H9 (cell line): ENCODE results near the gene SRGAP2C. TPM values are rescaled to one million over a fixed set of nuclear protein-coding genes. Genes with fewer than 3 reads are reported as not detected.
"Not testable (repeated sequence)": the region's sequence is repeated elsewhere in the genome, so short reads cannot be mapped to it uniquely, and the experiment has no call there.

ENCODE experiments used
- DNase-seq: peaks from one replicate; pipeline ENCODE4 v3.0.0-alpha.2; 2017
- H2AFZ ChIP-seq: one replicate; pipeline ENCODE4 v1.6.1; 2013; ENCODE audit warnings: mild to moderate bottlenecking, low read length, control low read depth, moderate library complexity
- H2AK5ac ChIP-seq: 2 replicates; pipeline ENCODE4 v1.6.1; 2013; ENCODE audit warnings: low read length, control low read depth, mixed read lengths; ENCODE audit not compliant: insufficient read length
- H2BK120ac ChIP-seq: one replicate; pipeline ENCODE4 v1.6.1; 2013; ENCODE audit warnings: low read depth, mild to moderate bottlenecking, low read length, control low read depth, inconsistent platforms; ENCODE audit not compliant: poor library complexity, severe bottlenecking
- H2BK12ac ChIP-seq: 2 replicates; pipeline ENCODE4 v1.6.1; 2013; ENCODE audit warnings: low read length, control low read depth, mixed read lengths, low read depth; ENCODE audit not compliant: insufficient read length
- H2BK15ac ChIP-seq: 2 replicates; pipeline ENCODE4 v1.6.1; 2013; ENCODE audit warnings: low read depth, low read length, control low read depth
- H2BK20ac ChIP-seq: one replicate; pipeline ENCODE4 v1.6.1; 2013; ENCODE audit warnings: low read depth, mild to moderate bottlenecking, low read length, control low read depth, inconsistent platforms; ENCODE audit not compliant: poor library complexity, severe bottlenecking
- H2BK5ac ChIP-seq: 2 replicates; pipeline ENCODE4 v1.6.1; 2013; ENCODE audit warnings: low read length, control low read depth, mixed read lengths; ENCODE audit not compliant: insufficient read length
- H3K14ac ChIP-seq: 2 replicates; pipeline ENCODE4 v1.6.1; 2013; ENCODE audit warnings: low read length, control low read depth; ENCODE audit not compliant: insufficient read depth
- H3K18ac ChIP-seq: 2 replicates; pipeline ENCODE4 v1.6.1; 2013; ENCODE audit warnings: low read depth, mild to moderate bottlenecking, mixed read lengths, low read length, control low read depth; ENCODE audit not compliant: insufficient read length
- H3K23ac ChIP-seq: 2 replicates; pipeline ENCODE4 v1.6.1; 2013; ENCODE audit warnings: low read length, control low read depth, mixed read lengths, low read depth; ENCODE audit not compliant: insufficient read length
- H3K23me2 ChIP-seq: 2 replicates; pipeline ENCODE4 v1.6.1; 2013; ENCODE audit warnings: low read depth, mild to moderate bottlenecking, mixed read lengths, low read length, control low read depth; ENCODE audit not compliant: insufficient read length, poor library complexity, severe bottlenecking
- H3K27ac ChIP-seq: 2 replicates; pipeline ENCODE4 v1.5.1; 2013; ENCODE audit warnings: low read length, control low read depth, mixed read lengths, low read depth; ENCODE audit not compliant: insufficient read length
- H3K27me3 ChIP-seq: 2 replicates; pipeline ENCODE4 v1.6.1; 2013; ENCODE audit warnings: low read length, control low read depth, inconsistent platforms; ENCODE audit not compliant: insufficient read depth
- H3K4ac ChIP-seq: 2 replicates; pipeline ENCODE4 v1.6.1; 2013; ENCODE audit warnings: low read depth, mild to moderate bottlenecking, control low read depth, inconsistent platforms, low read length, moderate library complexity
- H3K4me1 ChIP-seq: 2 replicates; pipeline ENCODE4 v1.6.1; 2013; ENCODE audit warnings: low read length, control low read depth, inconsistent platforms; ENCODE audit not compliant: insufficient read depth
- H3K4me2 ChIP-seq: 2 replicates; pipeline ENCODE4 v1.6.1; 2013; ENCODE audit warnings: low read length, control low read depth, mixed read lengths; ENCODE audit not compliant: insufficient read length, insufficient read depth
- H3K56ac ChIP-seq: 2 replicates; pipeline ENCODE4 v1.6.1; 2013; ENCODE audit warnings: low read depth, mild to moderate bottlenecking, mixed read lengths, low read length, control low read depth; ENCODE audit not compliant: insufficient read length
- H3K79me1 ChIP-seq: 2 replicates; pipeline ENCODE4 v1.6.1; 2013; ENCODE audit warnings: low read depth, mild to moderate bottlenecking, moderate library complexity, low read length, control low read depth, inconsistent platforms; ENCODE audit not compliant: insufficient read depth, poor library complexity, severe bottlenecking
- H3K79me2 ChIP-seq: 2 replicates; pipeline ENCODE4 v1.6.1; 2013; ENCODE audit warnings: low read length, control low read depth, inconsistent platforms; ENCODE audit not compliant: insufficient read depth
- H3K9ac ChIP-seq: 2 replicates; pipeline ENCODE4 v1.6.1; 2013; ENCODE audit warnings: low read length, control low read depth, mixed read lengths; ENCODE audit not compliant: insufficient read length; ENCODE audit errors: extremely low read depth
- H3K9me3 ChIP-seq: one replicate; pipeline ENCODE4 v1.6.1; 2013; ENCODE audit warnings: low read depth, low read length, inconsistent platforms; ENCODE audit not compliant: control insufficient read depth
- H3T11ph ChIP-seq: one replicate; pipeline ENCODE4 v1.6.1; 2013; ENCODE audit warnings: mild to moderate bottlenecking, low read length, control low read depth, inconsistent platforms
- H4K20me1 ChIP-seq: one replicate; pipeline ENCODE4 v1.6.1; 2013; ENCODE audit not compliant: control insufficient read depth, insufficient read length, insufficient read depth
- H4K5ac ChIP-seq: 2 replicates; pipeline ENCODE4 v1.6.1; 2013; ENCODE audit warnings: low read depth, mild to moderate bottlenecking, mixed read lengths, low read length, control low read depth; ENCODE audit not compliant: insufficient read length
- H4K8ac ChIP-seq: replicated peaks from 2 replicates; pipeline ENCODE4 v1.6.1; 2013; ENCODE audit warnings: low read length, control low read depth, mixed read lengths, low read depth; ENCODE audit not compliant: insufficient read length
- H4K91ac ChIP-seq: 2 replicates; pipeline ENCODE4 v1.6.1; 2013; ENCODE audit warnings: low read depth, mild to moderate bottlenecking, moderate library complexity, mixed read lengths, low read length, control low read depth; ENCODE audit not compliant: insufficient read length
- H3K27ac Mint-ChIP-seq, 3 experiments: 2 replicates in 2 of 3; 3 replicates in 1 of 3; pipeline ENCODE4 v1.8.0; 2020 to 2021; ENCODE audit warnings: mixed read lengths in 3 of 3, mild to moderate bottlenecking in 1 of 3, moderate library complexity in 1 of 3
- H3K27me3 Mint-ChIP-seq: 2 replicates; pipeline ENCODE4 v1.8.0; 2021; ENCODE audit warnings: low read depth, mild to moderate bottlenecking, moderate library complexity, mixed read lengths
- H3K36me3 Mint-ChIP-seq, 3 experiments: 2 replicates in 2 of 3; 3 replicates in 1 of 3; pipeline ENCODE4 v1.8.0; 2020 to 2021; ENCODE audit warnings: low read depth in 3 of 3, mixed read lengths in 3 of 3; ENCODE audit not compliant: insufficient read depth in 1 of 3
- H3K4me1 Mint-ChIP-seq, 2 experiments: 2 replicates each; pipeline ENCODE4 v1.8.0; 2020; ENCODE audit warnings: mixed read lengths in 2 of 2
- H3K4me3 Mint-ChIP-seq, 2 experiments: 2 replicates in 1 of 2; 3 replicates in 1 of 2; pipeline ENCODE4 v1.8.0; 2020 to 2021; ENCODE audit warnings: mild to moderate bottlenecking in 2 of 2, mixed read lengths in 2 of 2, moderate library complexity in 1 of 2
- H3K9me3 Mint-ChIP-seq, 2 experiments: 2 replicates in 1 of 2; 3 replicates in 1 of 2; pipeline ENCODE4 v1.8.0; 2020; ENCODE audit warnings: mild to moderate bottlenecking in 2 of 2, mixed read lengths in 2 of 2, moderate library complexity in 1 of 2
- WGBS: extraction: QIAGEN DNeasy Blood & Tissue Kit; methylation state at CpG from one replicate; pipeline ENCODE4 v1.1.7; 2013; ENCODE audit warnings: missing lambda C conversion rate, low lambda C conversion rate, mixed read lengths; ENCODE audit not compliant: insufficient read length; ENCODE audit errors: extremely low coverage; 5-methylcytosine and 5-hydroxymethylcytosine counted together
- total RNA-seq: library from RNA; stranded (reverse); gene quantifications from 2 replicates; pipeline ENCODE4 v1.2.1, GENCODE V29; 2021

SRGAP2C gene
- total RNA-seq, 1 experiment from 2014 or later = 16.5 TPM

DNA sequence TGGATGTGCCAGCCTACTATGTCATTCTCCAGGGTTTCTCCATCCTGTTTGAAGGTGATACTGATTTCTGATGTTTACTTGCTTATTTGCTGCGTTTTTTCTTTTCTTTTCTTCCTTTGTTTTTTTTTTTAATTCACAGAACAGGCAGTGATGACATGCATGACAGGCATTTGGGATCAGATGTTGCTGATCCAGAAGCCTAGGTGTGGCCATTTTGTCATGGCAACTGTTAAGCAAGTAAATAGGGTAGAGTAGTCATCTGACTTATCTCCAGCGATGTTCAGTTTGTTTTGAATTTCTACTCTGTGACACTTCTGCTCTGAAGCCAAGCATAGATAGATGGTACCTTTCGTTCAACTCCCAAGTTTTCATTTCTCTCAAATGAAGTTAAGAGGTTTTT is 181.4 kb downstream of the SRGAP2C start:
- H2BK12ac ChIP-seq, H4K20me1 ChIP-seq, H3K56ac ChIP-seq, H3K4me2 ChIP-seq, H2AFZ ChIP-seq, H4K5ac ChIP-seq, H3K4me1 ChIP-seq, H3K9me3 Mint-ChIP-seq, H2BK5ac ChIP-seq, H3K4me3 Mint-ChIP-seq, H3K79me2 ChIP-seq, H3K27ac ChIP-seq, H3K79me1 ChIP-seq, H2AK5ac ChIP-seq, H3K27ac Mint-ChIP-seq, H3K4ac ChIP-seq, H2BK15ac ChIP-seq, H4K8ac ChIP-seq, H3T11ph ChIP-seq, H2BK20ac ChIP-seq, H3K36me3 Mint-ChIP-seq, H2BK120ac ChIP-seq, H3K27me3 ChIP-seq, DNase-seq, H3K23me2 ChIP-seq, H3K23ac ChIP-seq, H3K18ac ChIP-seq, H3K27me3 Mint-ChIP-seq, H3K4me1 Mint-ChIP-seq, H3K9me3 ChIP-seq, H4K91ac ChIP-seq, H3K14ac ChIP-seq, H3K9ac ChIP-seq: not testable (repeated sequence)
- WGBS = no CpG with 5 or more reads among the region's 3 CpGs

DNA sequence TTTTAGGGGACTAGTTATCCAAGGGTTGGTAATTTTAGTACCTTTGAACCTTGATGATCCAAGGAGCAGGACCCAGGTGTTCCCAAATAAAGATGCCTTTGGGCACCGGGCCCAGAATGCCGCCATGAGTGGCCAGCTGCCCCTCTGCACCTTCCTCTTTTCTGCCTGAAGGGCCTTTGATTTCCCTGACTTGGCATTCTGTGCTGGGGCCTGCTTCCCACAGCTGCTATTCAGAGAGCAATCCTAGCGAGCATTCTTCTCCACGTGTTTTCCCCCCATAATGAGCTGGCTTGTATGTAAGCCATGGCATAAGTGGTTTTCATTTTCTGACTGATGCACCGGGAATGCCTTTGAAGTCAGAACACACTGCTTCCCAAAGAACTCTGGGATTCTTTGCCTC is 184.1 kb downstream of the SRGAP2C start:
- H3K23ac ChIP-seq, H3K27ac Mint-ChIP-seq, H3K18ac ChIP-seq, H3K9me3 Mint-ChIP-seq, H2BK120ac ChIP-seq, H3K9ac ChIP-seq, H3K4me1 Mint-ChIP-seq, H2BK12ac ChIP-seq, H2BK5ac ChIP-seq, H3K79me1 ChIP-seq, H3K4me3 Mint-ChIP-seq, H3K36me3 Mint-ChIP-seq, H3K4me1 ChIP-seq, H2AFZ ChIP-seq, H3K79me2 ChIP-seq, H2BK20ac ChIP-seq, H3K56ac ChIP-seq, H3K27ac ChIP-seq, H3K14ac ChIP-seq, H3K4me2 ChIP-seq, H3K23me2 ChIP-seq, H2BK15ac ChIP-seq, H3K27me3 Mint-ChIP-seq, H3K4ac ChIP-seq, H3K27me3 ChIP-seq, H4K20me1 ChIP-seq, H4K8ac ChIP-seq, H4K5ac ChIP-seq, H3T11ph ChIP-seq, H2AK5ac ChIP-seq, H4K91ac ChIP-seq, H3K9me3 ChIP-seq, DNase-seq: not testable (repeated sequence)
- WGBS = no CpG with 5 or more reads among the region's 5 CpGs
